Stomach (tissue), 4 donors: Measurements from ENCODE around the gene CALML6.

ENCODE experiments used
- POLR2A ChIP-seq, 4 donors: fragments of 450-650 bp; IDR thresholded peaks; one replicate each; pipeline ENCODE4 v1.6.1; 2016; ENCODE audit warnings: antibody characterized with exemption in 4 of 4, control low read depth in 2 of 4, mild to moderate bottlenecking in 1 of 4, moderate library complexity in 1 of 4
- POLR2AphosphoS5 ChIP-seq, 3 donors: sonication (generic); formaldehyde crosslinking; IDR thresholded peaks; one replicate each; pipeline ENCODE4 v1.6.1; 2016; ENCODE audit warnings: antibody characterized with exemption in 3 of 3
- TF ChIP-seq, protein P1 (sequence below), 7 experiments: fragments of 450-650 bp in 4 of 7; fragments of 200-600 bp in 3 of 7; sonication (generic) in 3 of 7; IDR thresholded peaks; one replicate each; pipeline ENCODE4 v1.5.1; 2016 to 2019; ENCODE audit warnings: antibody characterized with exemption in 7 of 7, control low read depth in 2 of 7, mild to moderate bottlenecking in 1 of 7

DNA sequence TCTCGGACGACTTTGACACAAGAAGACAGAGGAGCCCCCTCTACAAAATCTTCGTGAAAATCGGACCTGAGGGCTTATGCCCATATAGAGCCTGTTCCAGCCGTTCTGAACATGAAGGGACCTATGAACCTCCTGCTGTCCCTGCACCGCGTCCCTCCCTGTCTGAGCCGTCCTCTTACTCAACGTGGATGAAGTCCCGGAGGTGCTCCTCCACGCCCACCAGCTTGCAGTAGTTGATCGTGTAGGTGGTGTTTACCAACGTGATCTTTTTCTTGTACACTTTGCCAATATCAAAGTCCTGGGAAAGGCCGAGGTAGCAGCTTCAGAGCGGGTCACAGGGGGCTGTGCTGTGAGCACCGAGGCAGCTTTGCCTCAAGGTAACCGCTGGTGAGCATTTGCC, 48.5 kb downstream of the CALML6 start:
- no peak for TF ChIP-seq POLR2AphosphoS5 (IDR thresholded peaks at IDR 0.05)
- TF ChIP-seq, protein P1, sequence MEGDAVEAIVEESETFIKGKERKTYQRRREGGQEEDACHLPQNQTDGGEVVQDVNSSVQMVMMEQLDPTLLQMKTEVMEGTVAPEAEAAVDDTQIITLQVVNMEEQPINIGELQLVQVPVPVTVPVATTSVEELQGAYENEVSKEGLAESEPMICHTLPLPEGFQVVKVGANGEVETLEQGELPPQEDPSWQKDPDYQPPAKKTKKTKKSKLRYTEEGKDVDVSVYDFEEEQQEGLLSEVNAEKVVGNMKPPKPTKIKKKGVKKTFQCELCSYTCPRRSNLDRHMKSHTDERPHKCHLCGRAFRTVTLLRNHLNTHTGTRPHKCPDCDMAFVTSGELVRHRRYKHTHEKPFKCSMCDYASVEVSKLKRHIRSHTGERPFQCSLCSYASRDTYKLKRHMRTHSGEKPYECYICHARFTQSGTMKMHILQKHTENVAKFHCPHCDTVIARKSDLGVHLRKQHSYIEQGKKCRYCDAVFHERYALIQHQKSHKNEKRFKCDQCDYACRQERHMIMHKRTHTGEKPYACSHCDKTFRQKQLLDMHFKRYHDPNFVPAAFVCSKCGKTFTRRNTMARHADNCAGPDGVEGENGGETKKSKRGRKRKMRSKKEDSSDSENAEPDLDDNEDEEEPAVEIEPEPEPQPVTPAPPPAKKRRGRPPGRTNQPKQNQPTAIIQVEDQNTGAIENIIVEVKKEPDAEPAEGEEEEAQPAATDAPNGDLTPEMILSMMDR (IDR thresholded peaks at IDR 0.05), result no peak
- TF ChIP-seq POLR2A (IDR thresholded peaks at IDR 0.05), result no peak
